HG02571 (cell line): Measurements from ENCODE around the gene RAB6B.

Experiments
- ATAC-seq: cut with Tn5 transposase; IDR thresholded peaks from one replicate; pipeline ENCODE4 v1.9.1; 2021; ENCODE audit warnings: mild to moderate bottlenecking, moderate library complexity; ENCODE audit not compliant: unreplicated experiment

The RAB6B gene

DNA sequence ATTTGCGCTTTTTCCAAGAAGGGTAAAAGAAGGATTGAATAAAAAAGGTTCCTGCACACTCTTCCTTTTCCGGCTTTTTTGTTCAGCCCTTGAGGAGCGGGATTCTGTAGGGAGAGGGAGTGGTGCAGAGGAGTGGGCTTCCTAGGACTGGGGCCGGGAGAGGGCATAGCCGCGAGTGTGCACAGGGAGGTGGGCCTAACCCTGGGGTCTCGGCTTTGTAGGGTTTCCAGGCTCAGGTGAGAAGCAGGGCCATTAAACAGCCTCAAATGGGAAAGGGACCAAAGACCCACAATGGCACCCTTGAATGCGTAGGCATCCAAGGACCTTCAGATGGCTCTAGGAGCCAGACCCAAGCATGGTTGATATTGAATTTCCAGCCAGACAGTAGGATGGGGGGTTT, 35.4 kb upstream of the RAB6B start:
- no peak for ATAC-seq

GRCh38 chr3:133930341-133930933, 34.8 kb upstream of the RAB6B start:
- ATAC-seq = no peak

- no peak for ATAC-seq
Measured at GRCh38 chr3:133928903-133929607, 33.4 kb upstream of the RAB6B start.

GRCh38 chr3:133928136-133928893, 32.6 kb upstream of the RAB6B start:
- ATAC-seq = no peak

GRCh38 chr3:133927540-133928066, 31.9 kb upstream of the RAB6B start:
- peak; percentile 83 for ATAC-seq

DNA sequence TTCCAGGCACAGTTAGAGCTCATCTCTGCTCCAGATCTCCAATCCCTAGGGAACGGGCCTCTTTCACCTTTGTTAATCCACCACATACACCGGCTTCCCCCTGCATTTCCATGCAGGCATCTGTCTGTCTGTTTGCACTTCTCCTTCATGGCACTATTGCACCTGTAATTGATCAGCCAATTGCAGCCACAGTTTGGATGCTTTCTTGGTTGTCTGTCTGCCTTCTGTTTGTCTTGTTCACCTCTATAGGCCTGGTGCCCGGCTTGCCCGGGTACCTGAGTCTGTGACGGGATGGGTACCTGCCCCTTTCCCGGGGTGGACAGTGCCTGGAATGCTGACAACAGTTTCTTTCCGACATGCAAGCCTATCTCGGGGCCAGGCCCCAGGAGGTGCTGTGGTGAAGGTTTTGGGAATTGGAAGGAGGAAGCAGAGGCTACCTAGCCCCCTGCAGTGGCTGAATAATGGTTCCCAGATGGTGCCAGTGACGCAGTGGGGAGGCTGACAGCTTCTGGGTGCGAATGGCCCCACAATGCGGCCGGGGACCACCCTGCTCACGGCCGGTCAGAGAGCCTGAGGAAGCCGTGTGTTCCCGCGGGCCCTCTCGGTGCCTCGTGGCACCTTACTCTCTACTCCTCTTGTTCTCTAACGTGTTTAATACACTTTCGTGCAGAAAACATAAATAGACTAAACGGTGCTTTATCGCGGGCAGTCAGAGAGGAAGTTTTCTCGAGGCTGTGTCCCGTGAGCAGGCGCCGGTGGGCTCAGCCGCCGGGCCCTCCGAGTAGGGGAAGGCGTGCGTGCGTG, 31.3 kb upstream of the RAB6B start:
- ATAC-seq = peak; percentile 9

DNA sequence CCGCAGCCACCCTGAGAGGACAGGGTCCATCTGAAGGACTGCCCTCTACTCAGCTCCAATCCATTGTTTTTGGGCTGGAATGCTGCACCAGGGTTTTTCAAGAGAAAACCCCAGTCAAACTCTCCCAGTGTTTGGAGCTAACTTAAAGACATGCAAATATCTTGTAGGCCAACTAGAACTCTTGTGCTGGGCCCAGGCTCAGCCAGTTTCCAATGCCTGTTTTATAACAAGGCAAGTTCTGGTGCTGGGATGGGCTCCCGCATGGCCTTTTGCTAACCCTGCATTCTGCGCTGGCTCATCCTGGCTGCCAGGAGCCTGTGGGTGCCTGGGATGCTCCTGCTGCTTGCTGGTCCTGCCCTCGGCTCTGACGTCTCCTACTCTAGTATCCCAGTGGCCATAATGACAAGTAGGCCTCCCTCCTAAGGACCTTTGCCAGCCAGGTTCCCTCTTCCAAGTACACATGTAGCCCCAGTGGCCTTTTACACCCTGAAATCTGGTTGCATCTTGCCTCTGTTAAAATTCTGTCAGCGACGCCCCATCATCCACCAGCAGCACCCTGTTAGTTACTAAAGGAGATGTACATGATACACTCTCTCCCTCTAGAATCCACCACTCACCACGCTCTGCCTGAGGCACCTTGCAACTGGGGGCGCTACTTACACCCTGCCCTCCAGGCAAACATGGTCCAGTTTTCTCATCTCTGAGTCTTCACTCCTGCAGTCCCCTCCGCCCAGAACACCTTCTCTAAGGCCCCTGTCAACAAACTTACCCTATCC, 30.5 kb upstream of the RAB6B start:
- no peak for ATAC-seq

DNA sequence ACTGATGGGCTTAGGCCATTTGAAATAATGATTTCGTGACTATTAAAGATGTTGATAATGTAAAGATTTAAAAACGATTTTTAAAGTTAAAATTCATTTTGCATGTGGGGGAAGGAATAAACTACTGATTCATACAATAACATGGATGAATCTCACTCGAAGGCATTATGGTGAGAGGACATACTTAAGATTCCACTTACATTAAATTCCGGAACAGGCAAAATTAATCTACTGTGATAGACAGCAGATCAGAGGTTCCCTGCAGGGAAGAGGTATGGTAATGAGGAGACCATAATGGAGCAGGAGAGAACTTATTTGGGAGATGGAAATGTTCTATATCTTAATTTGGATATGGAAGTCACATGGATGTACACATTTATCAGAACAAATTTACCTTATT, 28.4 kb upstream of the RAB6B start:
- ATAC-seq = no peak

DNA sequence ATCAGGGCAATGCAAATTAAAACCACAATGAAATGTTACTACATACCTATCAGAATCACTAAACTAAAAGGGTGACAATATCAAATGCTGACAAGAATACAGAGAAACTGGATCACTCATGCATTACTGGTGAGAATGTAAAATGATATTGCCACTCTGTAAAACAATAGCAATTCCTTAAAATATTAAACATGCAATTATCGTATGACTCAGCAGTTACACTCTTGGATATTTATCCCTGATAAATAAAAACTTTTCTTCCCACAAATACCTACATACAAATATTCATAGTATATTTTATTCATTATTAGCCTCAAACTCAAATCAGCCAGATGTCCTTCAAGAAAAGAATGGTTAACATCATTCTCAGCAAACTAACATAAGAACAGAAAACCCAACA, 25.9 kb upstream of the RAB6B start:
- ATAC-seq = no peak

DNA sequence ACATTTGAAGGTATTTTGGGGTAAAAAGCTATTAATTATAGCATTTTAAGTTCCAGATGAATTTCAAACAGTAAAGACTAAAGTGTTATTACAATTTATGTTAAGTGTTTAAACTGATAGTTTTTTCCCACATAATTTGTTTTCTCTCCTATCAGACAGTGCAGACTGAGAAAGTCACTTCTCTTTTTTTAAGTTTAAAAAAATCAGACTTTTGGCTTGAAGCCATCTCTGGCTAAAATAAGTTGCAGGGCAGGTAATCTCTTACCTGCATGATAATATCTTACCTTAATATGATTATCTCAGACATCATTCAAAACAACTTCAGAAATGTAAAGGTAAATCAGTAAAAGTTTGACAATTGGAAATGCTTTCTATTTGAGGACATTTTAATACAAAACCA, 21.5 kb upstream of the RAB6B start:
- ATAC-seq = no peak

- no peak for ATAC-seq
Measured at GRCh38 chr3:133915685-133916658, 20.3 kb upstream of the RAB6B start.

- ATAC-seq = no peak
Measured at GRCh38 chr3:133914839-133915600, 19.3 kb upstream of the RAB6B start.

- no peak for ATAC-seq
Measured at GRCh38 chr3:133910422-133910821, 14.7 kb upstream of the RAB6B start.

DNA sequence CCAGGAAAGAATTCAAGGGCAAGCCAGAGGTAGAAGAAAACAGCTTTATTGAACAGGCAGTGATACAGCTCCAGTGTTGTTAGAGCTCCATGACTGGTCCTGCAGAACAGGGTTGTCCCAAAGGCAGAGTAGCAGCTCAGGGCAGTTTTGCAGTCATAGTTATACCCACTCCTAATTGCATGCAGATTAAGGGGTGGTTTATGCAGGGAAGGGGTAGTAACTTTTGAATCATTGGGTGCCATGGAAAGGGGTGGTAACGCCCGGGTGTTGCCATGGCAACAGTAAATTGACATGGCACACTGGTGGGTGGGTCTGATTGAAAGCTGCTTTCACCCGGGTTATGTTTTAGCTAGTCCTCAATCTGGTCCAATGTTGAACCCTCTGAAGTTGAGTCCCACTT, 9.7 kb upstream of the RAB6B start:
- no peak for ATAC-seq

- ATAC-seq = no peak
Measured at GRCh38 chr3:133901847-133902246, 6.2 kb upstream of the RAB6B start.

DNA sequence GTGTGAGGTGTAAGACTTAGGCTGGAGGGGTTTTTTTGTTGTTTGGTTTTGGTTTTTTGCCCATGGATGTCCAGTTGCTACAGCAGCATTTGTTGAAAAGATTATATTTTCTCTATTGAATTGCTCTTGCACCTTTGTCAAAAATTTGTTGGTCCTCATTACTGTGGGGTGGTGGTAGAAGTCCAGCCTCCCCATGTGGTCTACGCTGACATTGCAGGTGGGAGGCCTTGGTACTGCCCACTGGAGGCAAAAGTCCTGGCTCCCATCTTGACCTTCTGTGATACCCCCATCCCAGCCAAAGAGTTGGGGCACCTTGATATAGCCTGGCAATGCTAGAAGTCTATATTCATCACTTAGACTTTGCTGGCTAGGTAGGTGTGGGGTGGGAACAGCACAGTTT, 5.4 kb upstream of the RAB6B start:
- no peak for ATAC-seq

DNA sequence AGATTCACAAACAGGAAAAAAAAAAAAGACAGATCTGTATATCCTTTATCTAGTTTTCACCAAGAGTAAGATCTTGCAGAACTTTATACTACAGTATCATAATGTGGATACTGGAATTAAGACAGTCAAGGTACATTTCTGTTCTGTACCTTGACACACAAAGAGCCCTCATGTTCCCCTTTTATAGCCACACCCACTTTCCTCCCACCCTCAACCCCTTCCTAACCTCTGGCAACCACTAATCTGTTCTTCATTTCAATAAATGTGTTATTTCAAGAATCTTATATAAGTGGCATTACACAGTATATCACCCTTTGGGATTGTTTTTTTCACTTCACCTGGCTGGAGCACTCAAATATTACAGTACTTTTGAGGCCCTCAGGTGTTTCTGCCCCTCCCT, 3.6 kb upstream of the RAB6B start:
- ATAC-seq = no peak

DNA sequence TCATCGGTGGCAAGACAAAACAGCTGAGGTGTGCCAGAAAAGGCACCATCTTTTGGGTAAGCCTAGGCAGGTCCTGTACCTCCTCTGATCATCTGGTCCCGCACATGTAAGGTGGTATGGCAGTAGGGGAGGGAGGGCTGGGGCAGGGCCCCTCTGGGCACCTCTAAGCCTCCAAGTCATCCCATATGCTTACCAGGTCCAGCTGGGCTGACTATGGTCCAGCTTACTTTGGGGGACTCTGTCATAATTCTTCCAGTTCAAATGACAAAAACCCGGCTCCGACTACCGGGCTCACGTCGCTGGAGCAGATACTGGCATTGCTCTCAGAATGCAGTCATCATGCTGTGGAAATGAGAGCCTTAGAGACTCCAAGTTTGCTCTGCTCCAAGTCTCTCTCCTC, 1.9 kb upstream of the RAB6B start:
- no peak for ATAC-seq
